SK-N-SH (cell line): Measurements from ENCODE around the gene TMEM165. TPM values are rescaled to one million over a fixed set of nuclear protein-coding genes. Genes with fewer than 3 reads are reported as not detected.

Source experiments
- CTCF ChIA-PET: fragments of 300-600, 350-600 bp; formaldehyde crosslinking; extraction: SDS; loops from one replicate; lab custom pipeline; 2021; lab: Yijun Ruan, JAX
- POLR2A ChIA-PET: fragments of 350-600 bp; sonication (Branson Sonifier 250); formaldehyde crosslinking; extraction: SDS; loops from one replicate; lab custom pipeline; 2020; ENCODE audit warnings: antibody characterized with exemption, inconsistent platforms; lab: Yijun Ruan, JAX
- DNase-seq: peaks from one replicate; pipeline ENCODE4 v3.0.0; 2012
- H2AFZ ChIP-seq: fragments of 200-600 bp; sonication (generic); 2 replicates; pipeline ENCODE4 v1.8.1; 2016; ENCODE audit warnings: antibody characterized with exemption, mild to moderate bottlenecking, low read depth
- H3F3A ChIP-seq: fragments of 200-600 bp; sonication (generic); replicated peaks from 2 replicates; pipeline ENCODE3; 2016; ENCODE audit warnings: antibody characterized with exemption, mild to moderate bottlenecking; ENCODE audit not compliant: insufficient read depth
- H3K27ac ChIP-seq, 2 experiments: fragments of 200-500 bp in 1 of 2; fragments of 200-600 bp in 1 of 2; sonication (Bioruptor generic) in 1 of 2; sonication (generic), shearing (Covaris generic) in 1 of 2; 2 replicates each; pipeline versions ENCODE4 v1.5.1 to v1.6.1; 2014 to 2016; ENCODE audit warnings: low read depth in 2 of 2, inconsistent platforms in 1 of 2, low read length in 1 of 2, mild to moderate bottlenecking in 1 of 2, mixed read lengths in 1 of 2
- H3K27me3 ChIP-seq: fragments of 200-600 bp; sonication (generic), shearing (Covaris generic); 2 replicates; pipeline ENCODE4 v1.6.1; 2016; ENCODE audit warnings: mixed run types; ENCODE audit not compliant: insufficient read depth
- H3K36me3 ChIP-seq, 2 experiments: fragments of 200-500 bp in 1 of 2; fragments of 200-600 bp in 1 of 2; sonication (Bioruptor generic) in 1 of 2; sonication (generic) in 1 of 2; replicated peaks in 1 of 2; 2 replicates each; pipeline versions ENCODE3 to v1.5.1; 2014 to 2016; ENCODE audit warnings: low read length in 1 of 2, mild to moderate bottlenecking in 1 of 2; ENCODE audit not compliant: insufficient read depth in 2 of 2, control insufficient read depth in 1 of 2
- H3K4me1 ChIP-seq, 2 experiments: fragments of 200-500 bp in 1 of 2; fragments of 200-600 bp in 1 of 2; sonication (Bioruptor generic) in 1 of 2; sonication (generic), shearing (Covaris generic) in 1 of 2; 2 replicates each; pipeline versions ENCODE4 v1.5.1 to v1.6.1; 2014 to 2016; ENCODE audit warnings: low read depth in 1 of 2, low read length in 1 of 2, mixed run types in 1 of 2; ENCODE audit not compliant: insufficient read depth in 2 of 2, control insufficient read depth in 1 of 2
- H3K4me2 ChIP-seq: fragments of 200-600 bp; sonication (generic), shearing (Covaris generic); 2 replicates; pipeline ENCODE4 v1.6.1; 2017; ENCODE audit warnings: mixed run types
- H3K4me3 ChIP-seq, 2 experiments: fragments of 200-500 bp in 1 of 2; fragments of 200-600 bp in 1 of 2; sonication (Bioruptor generic) in 1 of 2; sonication (generic), shearing (Covaris generic) in 1 of 2; 2 replicates each; pipeline versions ENCODE4 v1.5.1 to v1.8.1; 2014 to 2016; ENCODE audit warnings: low read depth in 2 of 2, inconsistent platforms in 1 of 2, low read length in 1 of 2, mild to moderate bottlenecking in 1 of 2, mixed read lengths in 1 of 2, moderate library complexity in 1 of 2
- H3K79me2 ChIP-seq: fragments of 200-600 bp; sonication (generic); 2 replicates; pipeline ENCODE4 v1.8.1; 2017; ENCODE audit warnings: mild to moderate bottlenecking; ENCODE audit not compliant: insufficient read depth
- H3K9ac ChIP-seq: fragments of 200-600 bp; sonication (generic); 2 replicates; pipeline ENCODE4 v1.6.1; 2017; ENCODE audit warnings: mixed run types
- H3K9me2 ChIP-seq: fragments of 200-600 bp; sonication (generic); 2 replicates; pipeline ENCODE4 v1.6.1; 2017; ENCODE audit warnings: mixed run types
- H3K9me3 ChIP-seq: fragments of 200-600 bp; sonication (generic); 2 replicates; pipeline ENCODE4 v1.6.1; 2017; ENCODE audit warnings: mixed run types, mild to moderate bottlenecking, moderate library complexity
- H4K20me1 ChIP-seq: fragments of 200-600 bp; sonication (generic); 2 replicates; pipeline ENCODE4 v1.6.1; 2017; ENCODE audit warnings: mild to moderate bottlenecking, mixed run types; ENCODE audit not compliant: insufficient read depth
- CHD2 ChIP-seq: fragments of 150-350 bp; IDR thresholded peaks from 2 replicates; pipeline ENCODE4 v1.6.1; 2018; ENCODE audit warnings: low read length; ENCODE audit not compliant: partially characterized antibody
- CTCF ChIP-seq: fragments of 200-600 bp; sonication (generic); IDR thresholded peaks from 2 replicates; pipeline ENCODE4 v1.6.1; 2017; ENCODE audit warnings: antibody characterized with exemption, mild to moderate bottlenecking, moderate library complexity
- ELF1 ChIP-seq: IDR thresholded peaks from 2 replicates; pipeline ENCODE4 v1.4.0; 2012
- EP300 ChIP-seq, 2 experiments: IDR thresholded peaks; 2 replicates each; pipeline versions ENCODE4 v1.4.0 to v1.6.1; 2012; ENCODE audit warnings: borderline replicate concordance in 1 of 2, low read depth in 1 of 2, low read length in 1 of 2
- EZH2phosphoT487 ChIP-seq: fragments of 200-600 bp; sonication (generic); IDR thresholded peaks from 2 replicates; pipeline ENCODE4 v1.6.1; 2017; ENCODE audit warnings: low read depth, mixed run types, mild to moderate bottlenecking, antibody characterized with exemption, moderate library complexity, borderline replicate concordance
- FOSL2 ChIP-seq: IDR thresholded peaks from 2 replicates; pipeline ENCODE4 v1.4.0; 2012; ENCODE audit warnings: low read depth, mild to moderate bottlenecking, moderate library complexity, borderline replicate concordance
- FOXJ3 ChIP-seq: sonication (generic); formaldehyde crosslinking; IDR thresholded peaks from 2 replicates; pipeline ENCODE4 v1.5.1; 2020; ENCODE audit warnings: mild to moderate bottlenecking, missing genetic modification reagents
- GATA2 ChIP-seq: sonication (generic); formaldehyde crosslinking; IDR thresholded peaks from 2 replicates; pipeline ENCODE4 v1.5.0; 2020; ENCODE audit warnings: mild to moderate bottlenecking, missing genetic modification reagents
- JUND ChIP-seq: IDR thresholded peaks from 2 replicates; pipeline ENCODE4 v1.4.0; 2012
- RCOR1 ChIP-seq: fragments of 150-350 bp; IDR thresholded peaks from 2 replicates; pipeline ENCODE4 v1.6.1; 2017; ENCODE audit warnings: antibody characterized with exemption, low read length
- RFX5 ChIP-seq: IDR thresholded peaks from 2 replicates; pipeline ENCODE4 v1.6.1; 2012; ENCODE audit warnings: mild to moderate bottlenecking, improper control_type of control experiment, low read length
- SIN3A ChIP-seq: IDR thresholded peaks from 2 replicates; pipeline ENCODE4 v1.6.1; 2012; ENCODE audit warnings: low read depth, mild to moderate bottlenecking, low read length, moderate library complexity, borderline replicate concordance
- SMC3 ChIP-seq: IDR thresholded peaks from 2 replicates; pipeline ENCODE4 v1.6.1; 2012; ENCODE audit warnings: low read depth, low read length, improper control_type of control experiment
- TAF1 ChIP-seq: IDR thresholded peaks from 2 replicates; pipeline ENCODE4 v1.6.1; 2012; ENCODE audit warnings: low read depth, mild to moderate bottlenecking, low read length, moderate library complexity, borderline replicate concordance
- TCF12 ChIP-seq: IDR thresholded peaks from 2 replicates; pipeline ENCODE4 v1.4.0; 2012
- TEAD4 ChIP-seq: IDR thresholded peaks from 2 replicates; pipeline ENCODE4 v1.4.0; 2012; ENCODE audit warnings: mild to moderate bottlenecking, borderline replicate concordance; ENCODE audit not compliant: insufficient read depth
- YY1 ChIP-seq: IDR thresholded peaks from 2 replicates; pipeline ENCODE4 v1.4.0; 2012; ENCODE audit warnings: low read depth, mild to moderate bottlenecking
- ZBTB33 ChIP-seq: IDR thresholded peaks from 2 replicates; pipeline ENCODE4 v1.4.0; 2012; ENCODE audit warnings: low read depth, borderline replicate concordance
- WGBS: methylation state at CpG from one replicate; pipeline ENCODE4 v1.1.6; 2017; ENCODE audit warnings: low lambda C conversion rate; 5-methylcytosine and 5-hydroxymethylcytosine counted together
- polyA plus RNA-seq, 3 experiments: library from polyadenylated mRNA; depleted of rRNA; stranded (reverse); fragments of >200 nt; gene quantifications; 2 replicates each; pipeline ENCODE4 v1.2.3, GENCODE V29; 2012
- small RNA-seq, 7 experiments: library from RNA; depleted of rRNA; stranded (forward); fragments of <200 nt; gene quantifications; one replicate each; pipeline ENCODE3, GENCODE V24; 2012

Gene TMEM165
- polyA plus RNA-seq, 1 of the 3 experiments (the other 2 are of a cell fraction) = 58.6 TPM

- H3K36me3 ChIP-seq = peaks cover 39 to 61% of the 10 kb centered on the region in 2 experiments
- no peak overlapping the region for H2AFZ ChIP-seq
- ChIA-PET POLR2A (no interaction called here), CTCF (no interaction called here)
- H4K20me1 ChIP-seq = no peaks in the 10 kb centered on the region
- no peaks in the 10 kb centered on the region for H3K79me2 ChIP-seq
- no peak overlapping the region for H3K4me2 ChIP-seq
- H3K4me3 ChIP-seq = no peak overlapping the region
- no peak for DNase-seq
- no peaks in the 10 kb centered on the region for H3K27me3 ChIP-seq
- no peak overlapping the region for H3K27ac ChIP-seq
- H3K4me1 ChIP-seq = no peaks in the 10 kb centered on the region
- H3K9me3 ChIP-seq = peaks cover 5% of the 10 kb centered on the region; the same call in 1 of the 2 replicates
- WGBS = 96% methylated on average over 1 of the region's 1 CpG
- TF ChIP-seq CTCF (no peak), ELF1 (no peak), EZH2phosphoT487 (no peak), GATA2 (CRISPR knock-in tag) (no peak), SIN3A (no peak), ZBTB33 (no peak), RCOR1 (no peak), RFX5 (no peak), JUND (no peak), EP300 (IDR thresholded peaks at IDR 0.05; ENCODE audit: borderline replicate concordance in 1 of 2, low read depth in 1 of 2, low read length in 1 of 2) (no peak), SMC3 (no peak), YY1 (no peak), FOSL2 (no peak), CHD2 (no peak), TAF1 (no peak), TEAD4 (no peak), TCF12 (no peak), FOXJ3 (CRISPR knock-in tag) (no peak)
- peaks cover 7% of the 10 kb centered on the region for H3F3A ChIP-seq
- no peaks in the 10 kb centered on the region for H3K9me2 ChIP-seq
- H3K9ac ChIP-seq = no peak overlapping the region
Measured at GRCh38 chr4:55469979-55470378, 74.2 kb downstream of the TMEM165 start.

Small RNAs within 50 kb of the gene (small RNA-seq; reads per million reads assigned to genes)
- gene RF00019 = 0 reads per million in 7 experiments

Other genes with a start within 250 kb of the TMEM165 start
- 5.1 TPM in 2 replicates for gene SRD5A3, start 49.7 kb upstream of the TMEM165 start, polyA plus RNA-seq (2012; rRNA removed)
- gene CLOCK, start 151.0 kb downstream of the TMEM165 start, polyA plus RNA-seq (2012; rRNA removed) = 4.2 and 5.5 TPM in 2 replicates
- not detected in 2 replicates for gene PDCL2, start 196.3 kb downstream of the TMEM165 start, polyA plus RNA-seq (2012; rRNA removed)
- gene NMU, start 240.3 kb downstream of the TMEM165 start, polyA plus RNA-seq (2012; rRNA removed) = 0.65 and 0.66 TPM in 2 replicates